Esophagus squamous epithelium (tissue), 4 donors: ENCODE results near the gene AGAP5.

ENCODE experiments used
- CTCF ChIP-seq, 6 experiments: fragments of 450-650 bp in 4 of 6; fragments of 200-600 bp in 2 of 6; sonication (generic) in 2 of 6; IDR thresholded peaks; one replicate each; pipeline ENCODE4 v1.5.1; 2016 to 2019; ENCODE audit warnings: antibody characterized with exemption in 6 of 6, mild to moderate bottlenecking in 4 of 6, moderate library complexity in 4 of 6
- POLR2A ChIP-seq, 4 donors: fragments of 450-650 bp; IDR thresholded peaks; one replicate each; pipeline ENCODE4 v1.6.1; 2017; ENCODE audit warnings: antibody characterized with exemption in 4 of 4, mild to moderate bottlenecking in 4 of 4, moderate library complexity in 3 of 4

GRCh38 chr10:73634421-73634820, 63.5 kb downstream of the AGAP5 start:
- TF ChIP-seq CTCF (IDR thresholded peaks at IDR 0.05), result no peak
- no peak for TF ChIP-seq POLR2A (IDR thresholded peaks at IDR 0.05)
